Stimulated activated CD8-positive, alpha-beta memory T cell treated with anti-CD3 and anti-CD28 coated beads, Interleukin-2, amount 100 ng/mL, for 48 hours (primary cell): ENCODE results near the gene CTBP2.

Experiments used
- DNase-seq, 2 donors: peaks; one replicate each; pipeline ENCODE4 v3.0.0-alpha.2; 2020; ENCODE audit warnings: low read depth in 2 of 2

Gene CTBP2

DNA sequence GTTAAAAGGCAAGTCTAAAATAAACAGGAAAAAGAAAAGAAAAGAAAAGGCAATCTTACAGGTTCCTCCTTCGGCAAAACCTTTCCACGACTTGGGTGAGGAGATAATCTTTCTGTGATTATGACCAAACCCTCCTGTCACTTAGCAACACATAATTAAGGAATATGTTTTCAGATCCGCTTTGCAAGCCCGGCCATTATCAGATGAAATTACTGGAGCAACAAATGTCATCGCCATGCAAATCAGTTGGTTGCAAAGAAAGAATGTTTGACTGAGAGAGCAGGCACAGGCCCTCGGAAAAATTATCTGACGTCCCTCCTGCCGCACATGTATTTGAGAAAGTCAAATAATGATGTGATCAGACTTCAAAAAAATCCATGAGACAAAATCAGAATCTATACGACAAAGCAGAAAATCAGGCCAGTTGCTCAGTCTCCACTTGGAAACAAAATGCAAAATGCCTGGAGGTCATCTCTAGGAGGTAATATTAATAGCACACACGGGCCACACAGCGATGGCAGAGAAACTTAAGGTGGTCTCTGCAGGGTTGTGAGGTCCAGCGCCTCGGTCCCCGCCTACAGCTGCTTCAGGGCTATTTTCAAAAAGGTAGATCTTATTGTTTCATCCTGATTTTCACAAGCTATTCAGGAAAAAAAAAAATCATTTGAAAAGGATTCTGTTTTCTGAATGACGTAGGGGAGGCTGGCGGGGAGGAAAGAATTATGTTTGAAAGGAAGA lies 135.7 kb downstream of the CTBP2 start:
- no peak for DNase-seq

GRCh38 chr10:125023862-125024496 lies 136.4 kb downstream of the CTBP2 start:
- no peak for DNase-seq

GRCh38 chr10:125023255-125023654 lies 137.1 kb downstream of the CTBP2 start:
- DNase-seq = no peak

DNA sequence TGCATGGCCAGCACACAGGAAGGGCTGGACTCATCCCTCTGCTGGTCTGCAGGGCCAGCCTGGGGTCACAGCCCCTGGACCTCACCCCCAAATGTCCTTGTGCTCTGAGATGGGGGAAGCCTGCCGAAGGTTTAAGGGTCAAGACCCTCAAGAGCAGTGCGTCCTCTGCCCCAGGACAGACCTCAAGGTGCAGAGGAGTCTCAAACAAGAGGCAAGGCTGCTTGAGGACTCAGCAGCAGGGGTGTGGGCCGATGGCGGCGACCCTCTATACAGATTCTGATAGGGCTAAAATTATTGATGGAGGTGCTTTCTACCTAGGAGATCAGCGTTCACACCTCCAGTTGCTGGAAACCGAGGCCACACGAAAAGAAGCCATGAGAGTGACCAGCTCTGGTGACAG lies 137.7 kb downstream of the CTBP2 start:
- DNase-seq = no peak

- no peak for DNase-seq
Measured at GRCh38 chr10:125021686-125022344, 138.5 kb downstream of the CTBP2 start.

- DNase-seq = no peak
Measured at GRCh38 chr10:125020871-125021270, 139.5 kb downstream of the CTBP2 start.

DNA sequence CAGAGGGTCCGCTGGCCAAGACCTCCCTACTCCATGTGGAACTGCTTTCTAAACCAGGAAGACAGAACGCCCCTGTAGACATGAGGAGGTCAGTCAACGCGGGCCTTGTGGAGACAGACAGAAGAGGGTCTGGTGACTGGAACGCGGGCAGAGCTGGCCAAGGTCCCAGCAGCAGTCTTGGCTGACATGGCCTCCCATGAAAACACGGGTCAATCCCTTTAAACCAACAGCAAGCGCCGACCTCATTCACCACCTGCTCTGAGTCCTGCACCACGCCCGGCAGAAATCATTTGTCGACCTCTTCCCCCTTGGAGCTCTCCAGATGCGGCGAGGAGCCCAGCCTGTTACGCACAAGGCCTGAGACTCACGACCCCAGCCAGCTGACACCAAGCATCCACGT lies 140.0 kb downstream of the CTBP2 start:
- no peak for DNase-seq

GRCh38 chr10:125018576-125019143 lies 141.7 kb downstream of the CTBP2 start:
- no peak for DNase-seq

DNA sequence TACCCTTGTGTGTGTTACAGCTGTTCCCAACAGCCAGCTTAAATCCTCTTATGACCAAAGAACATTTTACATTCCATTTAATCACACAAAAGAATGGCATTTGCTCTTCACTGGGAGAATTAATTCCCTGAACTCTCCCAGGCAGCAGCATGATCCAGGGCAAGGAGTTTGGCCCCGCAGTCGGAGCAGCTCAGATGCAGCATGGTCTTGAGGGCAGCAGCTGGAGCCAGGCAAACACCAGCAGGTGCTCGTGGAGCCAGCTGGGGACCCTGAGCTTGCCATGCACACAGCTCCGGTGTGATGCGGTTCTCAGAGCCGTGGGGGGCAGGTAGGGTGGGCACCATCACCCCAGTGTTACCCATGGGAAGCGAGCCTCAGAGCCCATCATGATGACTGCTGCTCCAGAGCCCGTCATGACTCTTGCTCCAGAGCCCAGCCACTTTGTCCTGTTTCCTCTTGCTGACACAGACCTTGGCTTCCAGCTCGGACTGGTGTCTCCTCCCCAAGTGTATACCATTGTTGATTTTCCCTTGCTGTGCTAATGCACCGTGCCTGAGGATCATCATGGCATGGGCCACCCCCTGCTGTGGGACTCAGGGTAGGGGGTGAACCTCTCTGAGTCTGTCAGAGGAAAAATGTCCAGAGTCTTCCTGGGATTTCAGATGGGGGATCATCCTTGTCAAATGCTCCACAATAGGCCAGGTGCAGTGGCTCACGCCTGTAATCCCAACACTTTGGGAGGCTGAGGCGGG lies 142.6 kb downstream of the CTBP2 start:
- DNase-seq = no peak

- DNase-seq = no peak
Measured at GRCh38 chr10:125016611-125017202, 143.7 kb downstream of the CTBP2 start.

DNA sequence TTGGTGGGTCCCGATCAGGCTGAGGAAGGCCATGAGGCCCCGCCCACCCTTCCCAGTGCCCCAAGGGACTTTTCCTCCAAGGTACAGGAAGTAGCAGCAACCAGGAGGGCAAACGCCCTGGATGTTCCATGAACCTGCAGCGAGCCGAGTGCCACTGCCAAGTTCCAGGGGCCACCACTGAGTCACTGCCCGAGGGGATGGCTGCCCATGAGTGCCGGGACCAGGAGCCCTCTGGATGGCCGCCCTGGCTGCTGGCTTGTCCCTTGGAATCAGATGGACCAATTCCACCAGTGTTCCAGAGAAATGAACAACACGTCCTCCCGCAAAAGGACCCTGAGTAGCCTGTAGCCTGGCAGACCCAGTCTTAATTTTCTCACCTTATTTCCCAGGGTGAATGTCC lies 144.2 kb downstream of the CTBP2 start:
- DNase-seq = no peak

DNA sequence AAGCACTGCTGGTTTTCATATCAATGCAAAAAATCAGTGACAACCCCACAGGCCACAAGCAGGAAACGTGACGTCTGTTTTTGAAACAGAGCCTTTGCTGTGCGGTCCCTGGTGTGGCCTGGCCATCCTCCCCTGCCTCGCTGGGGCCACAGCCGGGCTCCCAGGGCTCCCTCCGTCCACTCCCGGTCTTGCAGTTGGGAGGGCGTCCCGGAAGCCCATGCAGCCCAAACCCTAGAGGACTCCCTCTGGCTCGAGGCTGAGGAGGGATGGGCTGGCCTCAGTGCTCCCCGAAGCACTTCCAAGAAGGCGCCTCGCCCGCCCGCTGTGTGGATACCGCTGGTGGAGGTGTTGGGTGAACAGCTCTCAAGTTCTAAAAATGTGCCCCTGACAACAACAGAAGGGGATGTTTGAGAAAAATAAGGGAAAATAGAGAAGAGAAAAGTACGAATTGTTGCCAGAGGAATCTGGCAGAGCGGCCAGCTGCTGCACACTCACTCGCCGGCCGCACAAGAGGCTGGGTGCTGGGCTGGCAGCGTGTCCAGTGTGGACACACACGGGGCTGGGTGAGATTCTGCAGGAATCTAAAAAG lies 144.9 kb downstream of the CTBP2 start:
- no peak for DNase-seq

DNA sequence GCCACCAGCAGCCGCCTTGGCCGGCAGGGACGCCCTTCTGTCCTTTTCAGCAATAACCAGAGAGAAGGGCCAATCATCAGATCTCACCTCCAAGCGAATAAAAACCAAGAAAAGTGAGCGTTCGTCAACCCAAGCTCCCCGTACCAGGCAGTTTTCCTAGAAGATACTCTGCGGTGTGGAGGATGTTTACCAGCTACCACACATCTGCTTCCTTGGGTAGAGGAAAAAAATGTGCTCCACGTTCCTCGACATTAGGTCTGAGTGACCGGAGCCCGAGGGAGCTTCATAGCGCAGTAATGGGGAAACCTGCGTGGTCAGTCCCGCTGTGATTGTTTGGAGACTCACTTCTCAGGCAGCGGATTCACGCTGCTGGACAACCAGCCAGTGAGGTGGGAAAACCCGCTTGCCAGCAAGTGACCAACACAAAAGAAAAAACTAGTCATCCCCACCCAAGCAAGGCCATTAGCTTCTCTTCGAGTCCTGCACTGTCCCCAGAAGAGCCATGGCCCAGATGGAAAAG lies 145.5 kb downstream of the CTBP2 start:
- DNase-seq = no peak

GRCh38 chr10:125014086-125014830 lies 146.1 kb downstream of the CTBP2 start:
- DNase-seq = no peak

DNA sequence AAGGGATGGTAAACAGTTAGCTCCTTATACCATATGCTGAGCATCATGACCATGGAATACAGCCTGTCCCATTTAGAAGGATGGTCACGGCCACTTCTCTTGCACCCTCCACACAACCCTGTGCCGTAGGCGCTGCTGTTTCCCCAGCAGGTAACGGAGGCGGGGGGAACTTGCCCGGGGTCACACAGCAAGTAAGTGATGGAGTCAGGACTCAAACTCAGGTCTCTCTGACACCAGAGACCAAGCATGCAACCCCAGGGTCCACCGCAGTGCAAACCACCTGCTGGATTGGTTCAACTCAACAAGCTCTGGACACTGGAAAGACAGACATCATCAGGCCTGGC lies 146.9 kb downstream of the CTBP2 start:
- DNase-seq = no peak

GRCh38 chr10:125012851-125013528 lies 147.4 kb downstream of the CTBP2 start:
- DNase-seq = no peak

DNA sequence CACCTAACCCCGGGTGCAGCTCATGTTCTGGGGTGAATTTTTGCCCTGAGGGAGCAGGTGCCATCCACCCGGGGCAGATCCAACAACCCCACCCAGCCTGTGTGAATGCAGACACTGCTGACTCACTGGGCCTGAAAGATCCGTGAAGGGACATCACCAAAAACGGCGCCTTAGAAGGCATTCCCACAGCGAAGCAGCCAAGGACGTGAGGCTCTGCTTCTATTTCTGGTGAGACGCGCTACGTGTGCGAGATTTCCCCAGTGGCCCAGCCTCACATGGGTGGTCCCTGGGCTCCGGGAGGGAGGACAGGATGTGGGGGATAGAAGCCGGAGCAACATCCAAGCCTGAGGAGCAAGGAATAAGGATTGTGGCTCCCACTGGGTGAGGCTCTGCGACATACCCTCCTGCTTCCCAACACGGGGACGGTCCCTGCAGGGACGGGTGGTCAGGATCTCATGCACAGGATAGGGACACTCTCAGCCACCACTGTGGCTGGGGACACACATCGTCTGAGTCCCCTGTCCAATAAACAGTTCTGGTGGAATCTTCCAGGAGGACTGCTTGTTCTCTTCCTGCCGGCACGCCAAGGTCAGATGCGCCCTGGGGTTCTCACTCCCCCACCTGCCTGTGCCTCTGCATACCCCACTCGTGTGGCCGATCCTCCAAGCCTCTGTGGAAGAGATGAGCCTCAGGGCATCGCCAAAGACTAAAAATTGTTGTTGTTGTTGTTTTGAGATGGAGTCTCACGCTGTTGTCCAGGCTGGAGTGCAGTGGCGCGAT lies 148.2 kb downstream of the CTBP2 start:
- DNase-seq = no peak

DNA sequence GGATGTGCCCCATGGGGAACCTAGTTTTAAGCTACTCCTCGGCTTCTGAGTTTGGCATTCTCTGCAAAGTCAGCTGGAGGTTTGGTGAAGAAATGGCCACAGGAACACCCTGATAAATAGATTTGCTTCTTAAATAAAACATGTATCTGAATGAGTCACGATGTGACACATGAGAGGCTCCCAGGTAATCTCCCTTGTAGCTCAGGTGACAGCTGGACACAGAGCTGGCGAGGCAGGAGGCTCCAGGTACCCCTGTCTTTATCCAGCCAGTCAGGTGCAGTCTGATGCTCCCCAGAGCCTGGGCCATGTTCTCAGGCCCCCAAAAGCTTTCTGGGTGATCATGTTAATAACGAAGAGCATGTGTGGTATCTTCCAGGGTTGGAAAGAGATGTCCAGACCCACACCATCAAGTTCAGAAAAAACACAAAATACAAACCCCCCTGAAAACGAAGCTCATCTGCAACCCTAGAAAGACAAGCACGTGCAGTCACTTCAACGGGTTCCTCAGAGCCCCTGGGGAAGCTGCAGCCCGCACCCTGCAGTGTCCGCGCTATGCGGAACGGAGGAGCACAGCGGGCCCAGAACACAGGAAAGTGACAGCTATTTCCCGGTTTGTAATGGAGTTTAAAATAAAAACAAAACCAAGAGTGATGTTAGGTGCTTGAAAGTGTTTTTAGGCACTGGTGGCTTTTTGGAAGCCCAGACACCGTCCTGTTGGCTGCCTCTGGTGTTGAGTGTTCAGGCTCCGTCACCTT lies 149.0 kb downstream of the CTBP2 start:
- DNase-seq = no peak
